LNCAP (cell line): ENCODE data around the gene KIAA1328.

Experiments used
- CTCF ChIP-seq: fragments of 450-650 bp; IDR thresholded peaks from 2 replicates; pipeline ENCODE4 v1.5.1; 2017; ENCODE audit warnings: mild to moderate bottlenecking

The KIAA1328 gene

GRCh38 chr18:37261246-37261840 is 432.4 kb downstream of the KIAA1328 start:
- TF ChIP-seq CTCF, result no peak

DNA sequence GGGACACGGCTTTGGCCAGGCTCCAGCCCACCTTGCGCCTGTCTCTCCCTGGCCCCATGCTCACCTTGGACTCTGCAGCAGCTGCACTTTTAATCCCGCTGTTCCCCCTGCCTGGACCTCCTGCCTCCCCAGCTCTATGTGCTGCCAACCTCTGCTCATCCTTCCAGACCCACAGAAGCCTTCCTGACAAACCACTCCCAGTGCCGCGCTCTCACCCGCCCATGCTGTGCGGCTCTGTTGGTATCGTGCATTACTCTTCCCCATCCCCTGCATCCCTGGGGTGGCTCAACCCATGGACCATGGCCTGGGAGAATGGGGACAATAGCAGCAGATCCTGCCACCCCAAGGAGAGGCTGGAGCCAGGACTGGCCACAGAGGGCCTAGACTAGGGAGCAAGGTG is 433.1 kb downstream of the KIAA1328 start:
- no peak for TF ChIP-seq CTCF

GRCh38 chr18:37264956-37265355 is 436.0 kb downstream of the KIAA1328 start:
- no peak for TF ChIP-seq CTCF

DNA sequence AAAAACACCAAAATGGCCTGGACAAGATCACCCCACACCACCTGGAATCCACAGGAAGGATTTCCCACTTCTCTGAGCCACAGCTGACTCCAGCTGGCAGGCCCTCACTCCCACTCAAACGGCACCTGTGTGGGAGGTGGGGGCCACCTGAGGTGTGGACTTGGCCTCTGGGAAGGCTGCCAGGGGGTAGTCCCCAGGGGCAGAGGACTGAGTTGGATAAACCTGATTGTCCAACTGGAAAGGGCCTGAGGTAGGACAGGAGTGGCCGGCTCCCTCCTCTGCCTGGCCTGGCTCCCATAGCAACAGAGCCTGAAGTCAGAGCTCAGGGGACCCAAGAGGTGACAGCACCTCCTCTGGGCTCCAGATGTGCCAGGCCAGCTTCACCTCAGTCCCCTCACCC is 436.5 kb downstream of the KIAA1328 start:
- no peak for TF ChIP-seq CTCF

- peak; percentile 27; the same call in 1 of the 2 replicates for TF ChIP-seq CTCF
These were observed 437.4 kb downstream of the KIAA1328 start for GRCh38 chr18:37266290-37266689.

- TF ChIP-seq CTCF, result no peak
These were observed 441.2 kb downstream of the KIAA1328 start for GRCh38 chr18:37270038-37270665.

GRCh38 chr18:37270666-37271052 is 441.7 kb downstream of the KIAA1328 start:
- TF ChIP-seq CTCF, result no peak
